HCT116 (cell line): ENCODE results near the gene FAM83E. TPM values are rescaled to one million over a fixed set of nuclear protein-coding genes. Genes with fewer than 3 reads are reported as not detected.

ENCODE experiments used
- ATAC-seq: fragments of 200-7000 bp; cut with Tn5 transposase; 2 replicates; pipeline ENCODE4 v1.9.1; 2020; ENCODE audit warnings: mild to moderate bottlenecking, moderate library complexity
- BruUV-seq: library from RNA; stranded (reverse); fragments of 400-500 nt; replicated peaks from 2 replicates; lab custom pipeline; 2021; lab: Mats Ljungman, UMichigan
- CTCF ChIA-PET: fragments of 300-600 bp; sonication (Branson Sonifier 250); formaldehyde crosslinking; loops from one replicate; lab custom pipeline; 2021; ENCODE audit warnings: antibody characterized with exemption; lab: Charles Lee
- POLR2A ChIA-PET: fragments of 300-600, 350-600 bp; sonication (Branson Sonifier 250); formaldehyde crosslinking; loops from one replicate; lab custom pipeline; 2021; ENCODE audit warnings: antibody characterized with exemption; lab: Charles Lee
- RAD21 ChIA-PET, 2 experiments: fragments of 300-600 bp; sonication (Branson Sonifier 250); formaldehyde crosslinking; loops; one replicate each; lab custom pipeline; 2023; ENCODE audit warnings: low total read pairs in 2 of 2; ENCODE audit not compliant: uncharacterized antibody in 2 of 2, unreplicated experiment in 2 of 2, low non-redundant PET in 1 of 2; lab: Charles Lee
- DNase-seq: peaks from one replicate; pipeline ENCODE4 v3.0.0-alpha.2; 2010; ENCODE audit warnings: low read depth, low spot score
- H2AFZ ChIP-seq: fragments of 200-600 bp; shearing (Covaris generic), sonication (generic); 2 replicates; pipeline ENCODE4 v1.6.1; 2017; ENCODE audit warnings: low read depth, mixed run types, mixed read lengths, antibody characterized with exemption, low read length; ENCODE audit not compliant: poor library complexity, severe bottlenecking
- H3K27ac ChIP-seq: 2 replicates; pipeline ENCODE4 v1.5.1; 2012; ENCODE audit warnings: low read depth, low read length
- H3K27me3 ChIP-seq: fragments of 200-600 bp; sonication (generic); 2 replicates; pipeline ENCODE4 v1.6.1; 2016; ENCODE audit warnings: mixed run types, low read length, mixed read lengths; ENCODE audit not compliant: insufficient read depth
- H3K36me3 ChIP-seq, 2 experiments: fragments of 200-500 bp in 1 of 2; fragments of 200-600 bp in 1 of 2; sonication (Bioruptor generic) in 1 of 2; sonication (generic) in 1 of 2; 2 replicates each; pipeline versions ENCODE4 v1.5.1 to v1.6.1; 2014 to 2016; ENCODE audit warnings: low read length in 2 of 2, inconsistent platforms in 1 of 2, mixed read lengths in 1 of 2, mixed run types in 1 of 2; ENCODE audit not compliant: insufficient read depth in 2 of 2, control insufficient read depth in 1 of 2
- H3K4me1 ChIP-seq, 2 experiments: fragments of 200-600 bp in 1 of 2; sonication (generic) in 1 of 2; 2 replicates each; pipeline versions ENCODE4 v1.5.1 to v1.6.1; 2012 to 2017; ENCODE audit warnings: low read length in 2 of 2, inconsistent platforms in 1 of 2, mild to moderate bottlenecking in 1 of 2, mixed read lengths in 1 of 2, mixed run types in 1 of 2, moderate library complexity in 1 of 2; ENCODE audit not compliant: insufficient read depth in 2 of 2, control insufficient read depth in 1 of 2
- H3K4me2 ChIP-seq: fragments of 200-600 bp; sonication (generic); 2 replicates; pipeline ENCODE4 v1.6.1; 2017; ENCODE audit warnings: mixed run types, low read length, mixed read lengths
- H3K4me3 ChIP-seq, 2 experiments: fragments of 200-600 bp in 1 of 2; sonication (generic) in 1 of 2; replicated peaks in 1 of 2; 2 replicates each; pipeline ENCODE4 v1.5.1; 2011 to 2016; ENCODE audit warnings: low read length in 2 of 2, control low read depth in 1 of 2, low read depth in 1 of 2, mild to moderate bottlenecking in 1 of 2, mixed read lengths in 1 of 2, mixed run types in 1 of 2
- H3K79me2 ChIP-seq: fragments of 200-600 bp; sonication (generic); 2 replicates; pipeline ENCODE4 v1.6.1; 2017; ENCODE audit warnings: mild to moderate bottlenecking, mixed run types, low read length, moderate library complexity, mixed read lengths; ENCODE audit not compliant: insufficient read depth
- H3K9ac ChIP-seq: fragments of 200-600 bp; sonication (generic); 2 replicates; pipeline ENCODE4 v1.6.1; 2016; ENCODE audit warnings: low read length, mixed read lengths
- H3K9me2 ChIP-seq: fragments of 200-600 bp; sonication (generic), shearing (Covaris generic); 2 replicates; pipeline ENCODE4 v1.6.1; 2017; ENCODE audit warnings: mixed run types, mild to moderate bottlenecking, moderate library complexity; ENCODE audit not compliant: insufficient read depth
- H3K9me3 ChIP-seq, 2 experiments: fragments of 200-500 bp in 1 of 2; fragments of 200-600 bp in 1 of 2; sonication (Bioruptor generic) in 1 of 2; sonication (generic) in 1 of 2; 2 replicates each; pipeline ENCODE4 v1.6.1; 2014 to 2017; ENCODE audit warnings: low read length in 2 of 2, mixed read lengths in 2 of 2, inconsistent platforms in 1 of 2, low read depth in 1 of 2, mild to moderate bottlenecking in 1 of 2, mixed run types in 1 of 2, moderate library complexity in 1 of 2; ENCODE audit not compliant: control insufficient read depth in 1 of 2, insufficient read depth in 1 of 2
- H4K20me1 ChIP-seq: fragments of 200-600 bp; sonication (generic), shearing (Covaris generic); 2 replicates; pipeline ENCODE4 v1.6.1; 2017; ENCODE audit warnings: mixed run types, mild to moderate bottlenecking, moderate library complexity; ENCODE audit not compliant: insufficient read depth
- CBX3 ChIP-seq: IDR thresholded peaks from 2 replicates; pipeline ENCODE4 v1.6.1; 2012; ENCODE audit warnings: low read depth
- EGR1 ChIP-seq: IDR thresholded peaks from 2 replicates; pipeline ENCODE4 v1.6.1; 2012; ENCODE audit warnings: low read depth
- ELF1 ChIP-seq: IDR thresholded peaks from 2 replicates; pipeline ENCODE4 v1.6.1; 2012; ENCODE audit warnings: low read depth, borderline replicate concordance
- EZH2 ChIP-seq: fragments of 200-600 bp; sonication (generic); IDR thresholded peaks from 2 replicates; pipeline ENCODE4 v1.6.1; 2017; ENCODE audit warnings: antibody characterized with exemption, mixed run types
- EZH2phosphoT487 ChIP-seq: fragments of 200-600 bp; IDR thresholded peaks from 2 replicates; pipeline ENCODE4 v1.6.1; 2018; ENCODE audit warnings: antibody characterized with exemption, borderline replicate concordance
- JUND ChIP-seq: IDR thresholded peaks from 2 replicates; pipeline ENCODE4 v1.6.1; 2012
- POLR2AphosphoS5 ChIP-seq: IDR thresholded peaks from 2 replicates; pipeline ENCODE4 v1.6.1; 2011; ENCODE audit warnings: mild to moderate bottlenecking, low read depth, low read length, moderate library complexity
- SIN3A ChIP-seq: IDR thresholded peaks from 2 replicates; pipeline ENCODE4 v1.6.1; 2012; ENCODE audit warnings: low read depth
- SP1 ChIP-seq: IDR thresholded peaks from 2 replicates; pipeline ENCODE4 v1.6.1; 2012; ENCODE audit warnings: low read depth
- SRF ChIP-seq: IDR thresholded peaks from 2 replicates; pipeline ENCODE4 v1.6.1; 2012; ENCODE audit warnings: low read depth
- ZFX ChIP-seq: fragments of 450-650 bp; IDR thresholded peaks from 2 replicates; pipeline ENCODE4 v1.6.1; 2017
- ZNF274 ChIP-seq: fragments of 200-500 bp; sonication (Bioruptor generic); IDR thresholded peaks from 2 replicates; pipeline ENCODE4 v1.6.1; 2014; ENCODE audit warnings: mild to moderate bottlenecking, low read depth, low read length, inconsistent platforms
- intact Hi-C: fragments of 100-400 bp; cut with micrococcal nuclease; formaldehyde crosslinking; loops from 2 replicates; pipeline ENCODE4 v1.10.0; 2022
- total RNA-seq: library from RNA; stranded (reverse); gene quantifications from one replicate; pipeline ENCODE4 v1.2.1, GENCODE V29; 2021; ENCODE audit not compliant: unreplicated experiment
- TF ChIP-seq, protein P1 (sequence below): IDR thresholded peaks from 2 replicates; pipeline ENCODE4 v1.6.1; 2012
- TF ChIP-seq, protein P2 (sequence below): IDR thresholded peaks from 2 replicates; pipeline ENCODE4 v1.6.1; 2012; ENCODE audit warnings: low read depth
- TF ChIP-seq, protein P3 (sequence below), 3 experiments: fragments of 200-600 bp in 1 of 3; sonication (generic) in 1 of 3; IDR thresholded peaks in 2 of 3; conservative IDR thresholded peaks in 1 of 3; 2 replicates each; pipeline ENCODE4 v1.5.1; 2012 to 2017; ENCODE audit warnings: low read depth in 2 of 3, low read length in 2 of 3, antibody characterized with exemption in 1 of 3, borderline replicate concordance in 1 of 3, control low read depth in 1 of 3, mild to moderate bottlenecking in 1 of 3, mixed read lengths in 1 of 3, mixed run types in 1 of 3, moderate library complexity in 1 of 3; ENCODE audit not compliant: insufficient read depth in 1 of 3

FAM83E gene
- total RNA-seq, 1 experiment from 2014 or later, result 6.8 TPM

DNA sequence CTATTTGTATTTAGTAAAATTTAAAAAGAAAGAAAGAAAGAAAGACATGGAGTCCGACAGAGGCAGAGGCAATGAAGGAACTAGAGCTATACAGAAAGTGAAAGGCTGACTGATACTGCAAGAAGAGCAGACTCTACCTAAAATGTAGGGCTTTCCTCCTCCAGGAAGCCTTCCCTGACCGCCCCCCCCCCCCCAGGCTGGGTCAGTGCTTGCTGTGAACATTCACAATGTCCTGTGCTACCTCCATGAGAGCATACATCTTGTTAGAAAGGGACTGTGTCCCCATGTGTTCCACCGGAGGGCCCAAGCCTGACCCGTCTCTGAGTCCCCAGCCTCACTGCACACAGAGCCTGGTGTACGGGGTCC, 36.8 kb upstream of the FAM83E start:
- DNase-seq (no peak), ATAC-seq (no peak)
- Histone ChIP-seq H3K27ac (peak overlapping the region; percentile 5; the same call in 1 of the 2 replicates), H3K4me2 (no peak overlapping the region; the same call in 1 of the 2 replicates), H4K20me1 (no peaks in the 10 kb centered on the region), H3K9me2 (no peaks in the 10 kb centered on the region), H3K4me1 (peaks cover 16 to 53% of the 10 kb centered on the region in 2 experiments), H2AFZ (peak overlapping the region; percentile 8), H3K36me3 (no peaks in the 10 kb centered on the region), H3K4me3 (no peak overlapping the region), H3K27me3 (no peaks in the 10 kb centered on the region), H3K9me3 (no peaks in the 10 kb centered on the region), H3K79me2 (no peaks in the 10 kb centered on the region), H3K9ac (no peak overlapping the region)
- TF ChIP-seq POLR2AphosphoS5 (no peak), EZH2 (no peak)
- ChIA-PET CTCF (no interaction called here), RAD21 (no interaction called here), POLR2A (no interaction called here)
- BruUV-seq, result no TSS peak
- intact Hi-C loops, result no loop called here

DNA sequence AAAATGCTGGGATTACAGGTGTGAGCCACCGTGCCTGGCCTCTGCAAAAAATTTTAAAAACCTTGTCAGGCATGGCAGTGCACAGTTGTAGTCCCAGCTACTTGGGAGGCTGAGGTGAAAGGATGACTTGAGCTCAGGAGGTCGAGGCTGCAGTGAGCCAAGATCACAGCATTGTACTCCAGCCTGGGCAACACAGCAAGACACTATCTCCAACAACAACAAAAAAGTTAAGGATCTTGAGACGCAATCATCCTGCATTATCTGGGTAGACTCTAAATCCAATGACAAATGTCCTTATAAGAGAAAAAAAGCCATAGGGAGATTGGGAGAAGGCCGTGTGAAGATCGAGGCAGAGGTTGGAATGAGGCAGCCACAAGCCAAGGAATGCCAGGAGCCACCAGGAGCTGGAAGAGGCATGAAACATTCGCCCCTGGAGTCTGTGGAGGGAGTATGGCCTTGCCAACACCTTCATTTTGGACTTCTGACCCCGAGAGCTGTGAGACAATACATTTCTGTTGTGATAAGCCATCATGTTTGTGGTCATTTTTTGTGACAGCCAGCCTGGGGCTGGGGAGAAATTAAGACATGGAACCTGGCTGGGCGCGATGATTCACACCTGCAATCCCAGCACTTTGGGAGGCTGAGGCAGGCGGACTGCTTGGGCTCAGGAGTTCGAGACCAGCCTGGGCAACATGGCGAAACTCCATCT, 36.3 kb upstream of the FAM83E start:
- no peaks in the 10 kb centered on the region for H3K9me2 ChIP-seq
- no peak overlapping the region for H3K27ac ChIP-seq
- no peaks in the 10 kb centered on the region for H3K36me3 ChIP-seq
- H2AFZ ChIP-seq, result no peak overlapping the region
- H3K4me2 ChIP-seq, result no peak overlapping the region; the same call in 1 of the 2 replicates
- H3K79me2 ChIP-seq, result no peaks in the 10 kb centered on the region
- intact Hi-C loops, result no loop called here
- ChIA-PET POLR2A (no interaction called here), CTCF (no interaction called here), RAD21 (no interaction called here)
- no peak for DNase-seq
- no peaks in the 10 kb centered on the region for H3K27me3 ChIP-seq
- H3K9ac ChIP-seq, result no peak overlapping the region
- H3K4me3 ChIP-seq, result no peak overlapping the region
- peaks cover 16 to 57% of the 10 kb centered on the region in 2 experiments for H3K4me1 ChIP-seq
- BruUV-seq, result no TSS peak
- no peak for ATAC-seq
- H3K9me3 ChIP-seq, result no peaks in the 10 kb centered on the region
- no peaks in the 10 kb centered on the region for H4K20me1 ChIP-seq
- TF ChIP-seq, protein P1, sequence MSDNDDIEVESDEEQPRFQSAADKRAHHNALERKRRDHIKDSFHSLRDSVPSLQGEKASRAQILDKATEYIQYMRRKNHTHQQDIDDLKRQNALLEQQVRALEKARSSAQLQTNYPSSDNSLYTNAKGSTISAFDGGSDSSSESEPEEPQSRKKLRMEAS, result no peak
- TF ChIP-seq ELF1 (no peak), ZNF274 (no peak), SRF (no peak), ZFX (no peak), CBX3 (no peak), EGR1 (no peak), POLR2AphosphoS5 (no peak), EZH2 (no peak), JUND (no peak), SIN3A (no peak), SP1 (no peak), EZH2phosphoT487 (no peak)
- TF ChIP-seq, protein P2, sequence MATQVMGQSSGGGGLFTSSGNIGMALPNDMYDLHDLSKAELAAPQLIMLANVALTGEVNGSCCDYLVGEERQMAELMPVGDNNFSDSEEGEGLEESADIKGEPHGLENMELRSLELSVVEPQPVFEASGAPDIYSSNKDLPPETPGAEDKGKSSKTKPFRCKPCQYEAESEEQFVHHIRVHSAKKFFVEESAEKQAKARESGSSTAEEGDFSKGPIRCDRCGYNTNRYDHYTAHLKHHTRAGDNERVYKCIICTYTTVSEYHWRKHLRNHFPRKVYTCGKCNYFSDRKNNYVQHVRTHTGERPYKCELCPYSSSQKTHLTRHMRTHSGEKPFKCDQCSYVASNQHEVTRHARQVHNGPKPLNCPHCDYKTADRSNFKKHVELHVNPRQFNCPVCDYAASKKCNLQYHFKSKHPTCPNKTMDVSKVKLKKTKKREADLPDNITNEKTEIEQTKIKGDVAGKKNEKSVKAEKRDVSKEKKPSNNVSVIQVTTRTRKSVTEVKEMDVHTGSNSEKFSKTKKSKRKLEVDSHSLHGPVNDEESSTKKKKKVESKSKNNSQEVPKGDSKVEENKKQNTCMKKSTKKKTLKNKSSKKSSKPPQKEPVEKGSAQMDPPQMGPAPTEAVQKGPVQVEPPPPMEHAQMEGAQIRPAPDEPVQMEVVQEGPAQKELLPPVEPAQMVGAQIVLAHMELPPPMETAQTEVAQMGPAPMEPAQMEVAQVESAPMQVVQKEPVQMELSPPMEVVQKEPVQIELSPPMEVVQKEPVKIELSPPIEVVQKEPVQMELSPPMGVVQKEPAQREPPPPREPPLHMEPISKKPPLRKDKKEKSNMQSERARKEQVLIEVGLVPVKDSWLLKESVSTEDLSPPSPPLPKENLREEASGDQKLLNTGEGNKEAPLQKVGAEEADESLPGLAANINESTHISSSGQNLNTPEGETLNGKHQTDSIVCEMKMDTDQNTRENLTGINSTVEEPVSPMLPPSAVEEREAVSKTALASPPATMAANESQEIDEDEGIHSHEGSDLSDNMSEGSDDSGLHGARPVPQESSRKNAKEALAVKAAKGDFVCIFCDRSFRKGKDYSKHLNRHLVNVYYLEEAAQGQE, result no peak
- TF ChIP-seq, protein P3, sequence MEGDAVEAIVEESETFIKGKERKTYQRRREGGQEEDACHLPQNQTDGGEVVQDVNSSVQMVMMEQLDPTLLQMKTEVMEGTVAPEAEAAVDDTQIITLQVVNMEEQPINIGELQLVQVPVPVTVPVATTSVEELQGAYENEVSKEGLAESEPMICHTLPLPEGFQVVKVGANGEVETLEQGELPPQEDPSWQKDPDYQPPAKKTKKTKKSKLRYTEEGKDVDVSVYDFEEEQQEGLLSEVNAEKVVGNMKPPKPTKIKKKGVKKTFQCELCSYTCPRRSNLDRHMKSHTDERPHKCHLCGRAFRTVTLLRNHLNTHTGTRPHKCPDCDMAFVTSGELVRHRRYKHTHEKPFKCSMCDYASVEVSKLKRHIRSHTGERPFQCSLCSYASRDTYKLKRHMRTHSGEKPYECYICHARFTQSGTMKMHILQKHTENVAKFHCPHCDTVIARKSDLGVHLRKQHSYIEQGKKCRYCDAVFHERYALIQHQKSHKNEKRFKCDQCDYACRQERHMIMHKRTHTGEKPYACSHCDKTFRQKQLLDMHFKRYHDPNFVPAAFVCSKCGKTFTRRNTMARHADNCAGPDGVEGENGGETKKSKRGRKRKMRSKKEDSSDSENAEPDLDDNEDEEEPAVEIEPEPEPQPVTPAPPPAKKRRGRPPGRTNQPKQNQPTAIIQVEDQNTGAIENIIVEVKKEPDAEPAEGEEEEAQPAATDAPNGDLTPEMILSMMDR (IDR thresholded peaks at IDR 0.05 in 2 of 3, conservative IDR thresholded peaks at IDR 0.05 in 1 of 3; ENCODE audit: borderline replicate concordance in 1 of 3, insufficient read depth in 1 of 3, low read depth in 2 of 3, low read length in 2 of 3), result no peak
